ENCODE measurements around the gene ARIH2. TPM values are rescaled to one million over a fixed set of nuclear protein-coding genes. Genes with fewer than 3 reads are reported as not detected.

ARIH2 gene
- total and polyA plus RNA-seq, 2 donors (not counting 3 experiments of a cell fraction or from before 2014, with no cell fraction given): 59.7 to 85.5 TPM

- FAIRE-seq: no peak
- H3K79me2 ChIP-seq (ENCODE audit: control insufficient read depth, insufficient read depth, low read length): peaks cover 27% of the 10 kb centered on the region
Measured at GRCh38 chr3:49013738-49014660, 95.4 kb downstream of the ARIH2 start.

More at GRCh38 chr3:49013738-49014660, 95.4 kb downstream of the ARIH2 start:
- H3K4me2 ChIP-seq (ENCODE audit: insufficient read depth, low read length): no peak overlapping the region
- no peak overlapping the region for H2AFZ ChIP-seq (ENCODE audit: low read depth, low read length)
- no TSS peak for BruUV-seq (replicated peaks)
- ChIA-PET POLR2A (interaction anchor here (1.1 kb wide), 1 partner anchor 8 kb away, joined by 3 read pairs; the partner anchor contains the start of gene NDUFAF3), CTCF (interaction anchor here (1.0 to 12.8 kb wide), 5 partner anchors 7 to 435 kb away, joined by 3 to 254 read pairs (median 4); partner anchors contain the start of genes NDUFAF3 and P4HTM)
- peaks cover 13% of the 10 kb centered on the region for H3K4me1 ChIP-seq (ENCODE audit: control insufficient read depth, extremely low read depth, insufficient read depth, low read length)
- H3K9ac ChIP-seq (replicated peaks; ENCODE audit: extremely low read depth, insufficient read depth, low read length): no peak overlapping the region
- H4K20me1 ChIP-seq (replicated peaks; ENCODE audit: control insufficient read depth, extremely low read depth, insufficient read depth, low read length): no peaks in the 10 kb centered on the region
- peaks cover 5 to 51% of the 10 kb centered on the region in 2 experiments for H3K36me3 ChIP-seq (ENCODE audit: control insufficient read depth in 2 of 2, extremely low read depth in 1 of 2, insufficient read depth in 2 of 2, low read length in 2 of 2)
- TF ChIP-seq, protein P1, sequence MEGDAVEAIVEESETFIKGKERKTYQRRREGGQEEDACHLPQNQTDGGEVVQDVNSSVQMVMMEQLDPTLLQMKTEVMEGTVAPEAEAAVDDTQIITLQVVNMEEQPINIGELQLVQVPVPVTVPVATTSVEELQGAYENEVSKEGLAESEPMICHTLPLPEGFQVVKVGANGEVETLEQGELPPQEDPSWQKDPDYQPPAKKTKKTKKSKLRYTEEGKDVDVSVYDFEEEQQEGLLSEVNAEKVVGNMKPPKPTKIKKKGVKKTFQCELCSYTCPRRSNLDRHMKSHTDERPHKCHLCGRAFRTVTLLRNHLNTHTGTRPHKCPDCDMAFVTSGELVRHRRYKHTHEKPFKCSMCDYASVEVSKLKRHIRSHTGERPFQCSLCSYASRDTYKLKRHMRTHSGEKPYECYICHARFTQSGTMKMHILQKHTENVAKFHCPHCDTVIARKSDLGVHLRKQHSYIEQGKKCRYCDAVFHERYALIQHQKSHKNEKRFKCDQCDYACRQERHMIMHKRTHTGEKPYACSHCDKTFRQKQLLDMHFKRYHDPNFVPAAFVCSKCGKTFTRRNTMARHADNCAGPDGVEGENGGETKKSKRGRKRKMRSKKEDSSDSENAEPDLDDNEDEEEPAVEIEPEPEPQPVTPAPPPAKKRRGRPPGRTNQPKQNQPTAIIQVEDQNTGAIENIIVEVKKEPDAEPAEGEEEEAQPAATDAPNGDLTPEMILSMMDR (IDR thresholded peaks at IDR 0.05; ENCODE audit: extremely low read depth in 1 of 2, insufficient read depth in 1 of 2, low read depth in 1 of 2, low read length in 2 of 2): peak; percentile 54 to 72
- no peak for TF ChIP-seq FOS (IDR thresholded peaks at IDR 0.05; ENCODE audit: borderline replicate concordance, insufficient read depth, low read length)
- H3K4me3 ChIP-seq (replicated peaks in 1 of 3; ENCODE audit: insufficient read depth in 1 of 3, low read depth in 1 of 3, low read length in 3 of 3): no peak overlapping the region
- H3K27me3 ChIP-seq (ENCODE audit: control insufficient read depth in 2 of 2, insufficient read depth in 2 of 2, low read length in 2 of 2): no peaks in the 10 kb centered on the region
- dilution Hi-C loops (cut with MboI; ENCODE audit: extremely low pct_ligation_motif_present, low sequenced_read_pairs): no loop called here
- no peaks in the 10 kb centered on the region for H3K9me1 ChIP-seq (replicated peaks; ENCODE audit: control insufficient read depth, extremely low read depth, insufficient read depth, low read length)
- no peak overlapping the region for H3K27ac ChIP-seq (ENCODE audit: insufficient read depth, low read depth, low read length)
- DNase-seq (ENCODE audit: low read depth, low spot score): peak; percentile 28
- intact Hi-C loops (cut with micrococcal nuclease): no loop called here
- H3K9me3 ChIP-seq (replicated peaks; ENCODE audit: control insufficient read depth, insufficient read depth, low read length): no peaks in the 10 kb centered on the region

Data from endothelial cell of umbilical vein (primary cell).